Nephron (organoid): ENCODE measurements around the gene TFG.
A peak's percentile ranks its signal among the peaks of the same experiment; 100 is the strongest.
"Not testable (repeated sequence)": the region's sequence is repeated elsewhere in the genome, so short reads cannot be mapped to it uniquely, and the experiment has no call there.

ENCODE experiments used
- H3K27ac Mint-ChIP-seq, 3 experiments: 2 replicates each; pipeline ENCODE4 v1.8.0; 2020; ENCODE audit warnings: mixed read lengths in 3 of 3, mild to moderate bottlenecking in 2 of 3, moderate library complexity in 1 of 3
- H3K27me3 Mint-ChIP-seq: 2 replicates; pipeline ENCODE4 v1.8.0; 2021; ENCODE audit warnings: low read depth, mild to moderate bottlenecking, moderate library complexity, mixed read lengths
- H3K36me3 Mint-ChIP-seq: 2 replicates; pipeline ENCODE4 v1.8.0; 2020; ENCODE audit warnings: low read depth, mixed read lengths
- H3K4me1 Mint-ChIP-seq: 2 replicates; pipeline ENCODE4 v1.8.0; 2020; ENCODE audit warnings: mixed read lengths
- H3K4me3 Mint-ChIP-seq, 3 experiments: 2 replicates each; pipeline ENCODE4 v1.8.0; 2020; ENCODE audit warnings: mild to moderate bottlenecking in 3 of 3, mixed read lengths in 3 of 3, moderate library complexity in 2 of 3
- H3K9me3 Mint-ChIP-seq: 2 replicates; pipeline ENCODE4 v1.8.0; 2020; ENCODE audit warnings: mixed read lengths
- CTCF ChIP-seq, 3 experiments: fragments of 200-600 bp; sonication (generic); IDR thresholded peaks; one replicate each; pipeline ENCODE4 v1.5.0; 2021; ENCODE audit warnings: antibody characterized with exemption in 3 of 3; ENCODE audit not compliant: unreplicated experiment in 3 of 3

TFG gene

GRCh38 chr3:100708989-100709841, at the start of gene TFG:
TFG (plus strand) TSS chr3:100709494; CDS start chr3:100713686, 4,192 bp downstream.
- Mint-ChIP-seq H3K9me3 (peaks cover 10% of the 10 kb centered on the region), H3K4me1 (peaks cover 35% of the 10 kb centered on the region), H3K27me3 (peaks cover 33% of the 10 kb centered on the region), H3K36me3 (peaks cover 32% of the 10 kb centered on the region), H3K4me3 (peak within 1 kb of the TSS; percentile 89 to 93 (median 91)), H3K27ac (peak within 1 kb of the TSS; percentile 84 to 99 (median 96))
- TF ChIP-seq CTCF (IDR thresholded peaks at IDR 0.05; ENCODE audit: unreplicated experiment in 3 of 3), result no peak

DNA sequence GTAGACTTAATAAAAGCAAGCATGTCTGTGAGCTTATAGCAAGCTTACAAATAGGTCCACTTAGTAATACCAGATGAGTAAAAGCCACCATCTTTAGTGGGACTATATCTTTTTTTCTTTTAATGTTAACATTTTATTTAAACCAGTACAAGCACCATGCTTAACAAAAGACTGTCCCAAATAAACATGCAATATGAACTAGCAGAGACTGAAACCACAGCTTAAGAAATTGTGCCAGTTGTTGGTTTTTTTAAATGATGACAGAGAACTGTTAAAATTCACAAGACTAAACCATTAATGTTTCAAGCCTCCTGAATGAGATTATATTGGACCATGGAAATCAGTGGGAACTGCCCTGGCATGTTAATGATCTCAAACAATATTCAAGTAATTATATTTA, 48.0 kb upstream of the TFG start:
- not testable (repeated sequence) for H3K27ac Mint-ChIP-seq, H3K27me3 Mint-ChIP-seq, H3K4me1 Mint-ChIP-seq, H3K4me3 Mint-ChIP-seq, H3K36me3 Mint-ChIP-seq, H3K9me3 Mint-ChIP-seq

GRCh38 chr3:100662113-100662823, 47.0 kb upstream of the TFG start:
- TF ChIP-seq CTCF (IDR thresholded peaks at IDR 0.05; ENCODE audit: unreplicated experiment in 3 of 3), result no peak
- peaks cover 3% of the 10 kb centered on the region for H3K27me3 Mint-ChIP-seq
- H3K4me3 Mint-ChIP-seq, result no peak overlapping the region
- H3K9me3 Mint-ChIP-seq, result no peaks in the 10 kb centered on the region
- H3K4me1 Mint-ChIP-seq, result no peaks in the 10 kb centered on the region
- H3K36me3 Mint-ChIP-seq, result no peaks in the 10 kb centered on the region
- no peak overlapping the region for H3K27ac Mint-ChIP-seq

DNA sequence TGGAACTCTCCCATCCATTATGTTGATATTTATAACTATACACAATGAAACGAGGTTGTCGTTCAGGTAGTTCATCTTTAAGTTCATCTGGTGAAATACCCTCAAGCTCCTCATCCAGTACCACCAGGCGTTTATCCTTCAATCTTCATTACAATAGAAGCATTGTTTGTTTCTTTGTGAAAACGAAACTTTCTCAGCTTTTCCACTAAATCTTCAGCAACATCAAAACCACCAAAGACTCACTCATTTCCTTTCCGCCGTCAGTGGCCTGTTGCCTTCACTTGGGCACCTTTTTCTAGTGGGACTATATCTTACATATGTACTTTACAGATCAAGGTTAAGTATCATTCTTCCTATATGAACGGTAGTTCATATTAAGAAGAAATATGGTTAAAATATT, 44.1 kb upstream of the TFG start:
- Mint-ChIP-seq H3K4me1 (no peaks in the 10 kb centered on the region), H3K27ac (no peak overlapping the region), H3K4me3 (no peak overlapping the region), H3K36me3 (no peaks in the 10 kb centered on the region), H3K9me3 (peaks cover 6% of the 10 kb centered on the region), H3K27me3 (peaks cover 2% of the 10 kb centered on the region)
- TF ChIP-seq CTCF (IDR thresholded peaks at IDR 0.05; ENCODE audit: unreplicated experiment in 3 of 3), result no peak

DNA sequence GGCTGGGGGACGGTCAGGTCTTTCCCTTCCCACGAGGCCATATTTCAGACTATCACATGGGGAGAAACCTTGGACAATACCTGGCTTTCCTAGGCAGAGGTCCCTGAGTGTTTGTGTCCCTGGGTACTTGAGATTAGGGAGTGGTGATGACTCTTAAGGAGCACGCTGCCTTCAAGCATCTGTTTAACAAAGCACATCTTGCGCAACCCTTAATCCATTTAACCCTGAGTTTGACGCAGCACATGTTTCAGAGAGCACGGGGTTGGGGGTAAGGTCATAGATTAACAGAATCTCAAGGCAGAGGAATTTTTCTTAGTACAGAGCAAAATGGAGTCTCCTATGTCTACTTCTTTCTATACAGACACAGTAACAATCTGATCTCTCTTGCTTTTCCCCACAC, 42.6 kb upstream of the TFG start:
- H3K27me3 Mint-ChIP-seq, result not testable (repeated sequence)
- H3K9me3 Mint-ChIP-seq, result peaks cover 20% of the 10 kb centered on the region

DNA sequence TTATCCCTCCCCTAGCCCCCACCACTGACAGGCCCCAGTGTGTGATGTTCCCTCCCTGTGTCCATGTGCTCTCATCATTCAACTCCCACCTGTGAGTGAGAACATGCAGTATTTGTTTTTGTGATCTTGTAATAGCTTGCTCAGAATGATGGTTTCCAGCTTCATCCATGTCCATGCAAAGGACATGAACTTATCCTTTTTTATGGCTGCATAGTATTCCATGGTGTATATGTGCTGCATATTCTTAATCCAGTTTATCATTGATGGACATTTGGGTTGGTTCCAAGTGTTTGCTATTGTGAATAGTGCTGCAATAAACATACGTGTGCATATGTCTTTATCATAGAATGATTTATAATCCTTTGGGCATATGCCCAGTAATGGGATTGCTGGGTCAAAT, 42.0 kb upstream of the TFG start:
- not testable (repeated sequence) for H3K4me3 Mint-ChIP-seq, H3K27ac Mint-ChIP-seq, H3K27me3 Mint-ChIP-seq, H3K36me3 Mint-ChIP-seq, H3K4me1 Mint-ChIP-seq
- H3K9me3 Mint-ChIP-seq, result peaks cover 23% of the 10 kb centered on the region

More for the DNA sequence above, 42.6 kb upstream of the TFG start:
- not testable (repeated sequence) for H3K4me1 Mint-ChIP-seq, H3K27ac Mint-ChIP-seq, H3K4me3 Mint-ChIP-seq, H3K36me3 Mint-ChIP-seq

- H3K27ac Mint-ChIP-seq, H3K4me1 Mint-ChIP-seq, H3K4me3 Mint-ChIP-seq, H3K36me3 Mint-ChIP-seq, H3K27me3 Mint-ChIP-seq: not testable (repeated sequence)
- H3K9me3 Mint-ChIP-seq, result peaks cover 42% of the 10 kb centered on the region
These were observed 38.3 kb upstream of the TFG start for GRCh38 chr3:100670995-100671394.

DNA sequence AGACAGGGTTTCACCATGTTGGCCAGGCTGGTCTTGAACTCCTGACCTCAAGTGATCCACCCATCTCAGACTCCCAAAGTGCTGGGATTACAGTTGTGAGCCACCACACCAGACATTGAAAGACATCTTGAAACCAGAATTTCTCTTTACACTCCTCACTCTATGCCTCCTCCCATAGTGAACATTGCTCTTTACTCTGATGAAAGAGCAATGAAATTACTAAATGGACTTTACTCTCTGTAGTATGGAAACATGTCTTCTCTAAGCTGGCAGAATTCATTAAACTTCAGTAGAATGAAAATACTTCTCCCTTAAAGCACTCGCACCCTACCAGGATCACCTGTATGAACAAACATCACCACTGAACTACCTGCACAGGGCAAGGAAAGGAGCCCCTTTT, 27.8 kb upstream of the TFG start:
- no peak for TF ChIP-seq CTCF (IDR thresholded peaks at IDR 0.05; ENCODE audit: unreplicated experiment in 3 of 3)
- H3K4me1 Mint-ChIP-seq, result no peaks in the 10 kb centered on the region
- no peaks in the 10 kb centered on the region for H3K27me3 Mint-ChIP-seq
- no peaks in the 10 kb centered on the region for H3K36me3 Mint-ChIP-seq
- H3K4me3 Mint-ChIP-seq, result no peak overlapping the region
- no peak overlapping the region for H3K27ac Mint-ChIP-seq
- peaks cover 5% of the 10 kb centered on the region for H3K9me3 Mint-ChIP-seq
